ENCODE measurements around the gene ITGA11.
"Not testable (repeated sequence)": the region's sequence is repeated elsewhere in the genome, so short reads cannot be mapped to it uniquely, and the experiment has no call there.

The ITGA11 gene

DNA sequence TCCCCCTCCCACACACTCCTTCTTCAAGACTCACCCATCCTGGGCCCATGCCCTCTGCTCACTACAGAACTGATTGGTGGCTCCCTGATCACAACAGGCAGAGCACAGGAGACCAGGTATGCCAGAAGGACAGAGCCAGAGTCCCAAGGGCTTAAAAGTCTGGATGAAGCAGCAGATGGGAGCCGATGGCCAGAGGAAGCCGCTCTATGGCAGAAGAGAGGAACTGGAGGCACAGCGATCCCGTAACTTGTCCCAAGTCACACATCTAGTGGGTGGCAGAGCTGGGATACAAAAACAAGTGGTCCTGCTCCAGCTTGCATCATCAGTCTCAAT is 20.7 kb downstream of the ITGA11 start:
- DNase-seq (ENCODE audit: low read depth in 2 of 2), result no peak

DNA sequence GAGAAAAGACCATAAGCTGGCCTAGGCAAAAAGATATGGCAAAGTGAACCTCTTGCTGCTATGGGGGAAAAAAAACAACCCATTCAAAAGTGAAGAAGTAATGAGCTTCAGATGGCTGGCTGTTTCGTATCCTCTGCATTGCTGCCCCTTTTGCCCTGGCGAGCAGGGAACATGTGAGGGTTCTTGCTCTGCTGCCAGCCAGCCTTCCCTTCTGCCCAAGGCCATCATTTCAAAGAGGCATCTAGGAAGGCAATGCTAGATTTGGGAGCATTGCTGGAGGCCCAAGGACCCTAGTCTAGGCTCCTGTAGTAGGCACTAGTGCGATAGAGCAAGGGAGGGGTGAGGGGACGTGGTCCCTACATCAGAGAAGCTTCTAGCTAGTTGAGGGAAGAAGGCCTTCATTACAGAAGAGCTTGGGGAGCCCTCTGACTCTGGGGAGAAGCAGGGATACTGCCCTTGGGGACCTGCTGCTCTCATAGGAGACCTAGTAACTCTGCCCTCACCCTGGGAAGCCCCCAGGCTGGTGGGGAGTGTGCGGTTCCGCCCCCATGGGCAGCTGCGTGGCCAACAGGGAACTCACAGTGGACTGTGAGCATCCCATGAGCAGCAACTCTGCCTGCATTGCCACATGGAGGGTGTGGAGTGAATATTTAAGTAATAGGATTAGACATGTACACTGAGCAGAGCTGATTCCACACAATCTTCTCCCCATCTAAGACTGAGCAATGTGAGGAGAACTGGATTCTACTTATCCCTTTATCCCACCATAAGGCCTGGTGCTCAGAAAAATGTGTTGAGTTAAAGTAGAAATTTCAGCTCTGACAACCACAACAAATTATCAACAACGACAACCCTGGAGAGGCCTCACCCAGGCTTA is 21.3 kb downstream of the ITGA11 start:
- no peak for DNase-seq (ENCODE audit: low read depth in 2 of 2)

DNA sequence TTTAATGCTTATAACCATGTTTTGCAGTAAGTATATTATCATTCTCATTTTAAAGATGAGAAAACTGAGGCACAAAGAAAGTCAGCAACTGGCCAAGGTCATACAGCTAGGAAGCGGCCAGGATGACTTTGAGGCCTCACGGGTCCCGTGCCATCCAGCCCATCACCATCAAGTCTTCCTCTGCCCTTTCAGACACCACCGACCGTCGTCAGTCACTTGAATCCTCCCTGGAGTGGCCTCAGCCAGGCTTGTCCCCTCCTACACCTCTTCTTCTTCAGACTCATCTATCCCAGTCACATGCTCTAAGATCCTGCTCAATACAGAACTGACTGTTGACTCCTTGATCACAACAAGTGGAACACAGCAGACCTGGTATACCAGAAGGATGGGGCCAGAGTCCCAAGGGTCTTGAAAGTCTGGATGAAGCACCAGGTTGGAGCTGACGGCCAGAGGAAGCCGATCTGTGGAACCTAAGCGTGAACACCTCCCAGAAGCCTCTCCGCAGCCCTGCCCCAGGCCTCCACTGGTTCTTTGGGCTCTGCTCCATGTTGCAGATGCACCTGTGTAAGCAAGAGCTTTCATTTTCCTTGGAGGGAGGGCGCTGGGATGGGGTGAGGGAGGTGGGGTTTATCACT is 22.1 kb downstream of the ITGA11 start:
- DNase-seq (ENCODE audit: low read depth in 2 of 2), result no peak

DNA sequence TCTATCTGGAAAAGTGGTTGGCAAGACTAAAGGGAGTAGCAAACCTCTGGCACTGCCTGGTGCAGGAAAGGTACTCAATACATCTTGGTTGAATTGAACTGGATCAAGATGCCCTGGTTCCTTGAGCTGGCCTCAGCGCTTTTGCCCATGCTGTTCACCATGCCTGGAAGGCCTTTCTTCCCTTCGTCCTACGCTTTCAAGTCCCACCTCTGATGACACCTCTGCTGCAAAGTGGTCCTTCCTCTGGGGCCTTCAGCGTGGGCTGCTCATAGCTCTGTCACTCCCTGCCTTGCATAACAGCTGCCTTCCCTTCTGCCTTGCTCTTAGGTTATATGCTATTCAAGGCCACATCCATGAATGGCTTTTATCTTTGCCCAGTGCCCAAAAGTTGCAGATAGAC is 23.0 kb downstream of the ITGA11 start:
- no peak for DNase-seq (ENCODE audit: low read depth in 2 of 2)

DNA sequence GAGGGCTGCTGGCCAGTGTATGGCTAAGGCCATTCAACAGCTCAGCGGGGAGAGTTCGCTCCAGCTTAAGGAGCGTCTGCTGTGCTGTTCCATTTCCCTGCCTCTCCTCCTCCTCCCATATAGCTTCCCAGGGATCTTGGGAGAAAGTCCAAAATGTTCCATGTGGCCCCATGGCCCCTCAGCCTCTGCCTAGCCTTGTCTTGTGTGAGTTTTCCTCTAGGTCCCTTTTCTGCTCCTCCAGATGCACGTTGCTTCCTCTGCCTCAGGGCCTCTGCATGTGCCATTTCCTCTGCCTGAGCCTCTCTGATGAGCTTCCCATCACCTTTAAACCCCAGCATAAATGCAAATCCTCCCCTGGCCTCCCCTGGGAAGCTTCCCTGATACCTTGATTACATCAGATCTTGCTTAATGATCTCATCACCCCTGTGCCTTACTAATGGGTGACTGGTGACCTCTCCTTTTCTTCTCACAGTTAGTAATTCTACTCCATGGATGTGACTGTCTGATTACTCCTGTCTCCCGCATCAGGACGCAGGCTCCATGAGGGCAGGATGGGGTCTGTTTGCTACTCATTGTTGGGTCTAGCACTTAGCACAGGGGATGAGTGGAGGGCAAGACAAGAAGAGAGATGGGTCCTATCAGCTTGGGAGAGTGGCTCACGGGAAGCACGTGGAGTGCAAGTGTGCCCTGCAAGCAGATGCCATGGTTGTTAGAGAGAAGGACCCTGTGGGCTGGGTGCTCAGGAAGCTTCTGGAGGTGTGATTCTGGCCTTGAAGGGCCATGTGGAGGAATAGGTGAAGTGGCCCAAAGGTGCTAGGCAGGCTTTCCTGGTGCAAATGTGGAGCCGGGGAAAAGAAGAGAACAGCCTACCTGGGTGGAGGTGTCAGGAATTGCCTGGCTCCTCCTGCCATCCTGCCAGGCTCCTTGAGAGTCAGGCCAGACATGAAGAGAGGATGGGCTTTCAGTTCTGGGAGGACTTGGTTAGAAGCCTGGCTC is 23.8 kb downstream of the ITGA11 start:
- DNase-seq (ENCODE audit: low read depth in 2 of 2), result no peak

DNA sequence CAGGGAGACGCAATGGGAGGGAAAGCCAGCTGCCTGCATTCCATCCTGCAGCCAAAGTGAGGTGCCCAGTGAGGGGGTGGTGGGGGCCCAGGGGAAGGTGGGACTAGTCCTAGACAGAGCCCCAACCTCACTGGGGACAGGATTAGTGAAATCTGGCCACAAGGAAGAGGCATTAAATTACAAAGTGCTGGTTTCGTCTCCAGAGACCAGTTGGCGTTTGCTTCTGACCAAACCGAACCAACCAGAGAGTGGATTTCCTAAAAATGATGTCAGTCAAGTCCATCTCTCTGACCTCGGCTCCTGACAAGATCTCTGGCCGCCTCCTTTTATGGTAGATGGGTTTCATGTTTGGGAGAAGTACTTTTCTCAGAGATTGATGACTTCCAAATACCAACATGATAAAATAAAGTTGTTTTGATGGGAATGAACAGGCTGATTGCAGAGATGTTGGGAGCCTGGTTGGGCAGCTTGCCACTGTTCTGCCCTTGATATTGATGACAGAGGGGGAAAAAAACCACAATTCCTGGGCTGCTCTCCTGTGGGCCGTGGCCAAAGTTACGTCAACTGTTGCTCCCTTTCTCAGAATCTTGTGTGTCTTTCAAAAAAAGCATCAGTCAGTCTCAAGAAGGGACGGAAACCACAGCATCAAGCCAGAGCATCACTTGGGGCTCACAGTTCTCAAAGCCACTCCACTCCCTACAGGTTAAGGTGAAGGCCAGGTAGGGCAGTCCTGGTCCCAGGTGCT is 24.6 kb downstream of the ITGA11 start:
- no peak for DNase-seq (ENCODE audit: low read depth in 2 of 2)

DNA sequence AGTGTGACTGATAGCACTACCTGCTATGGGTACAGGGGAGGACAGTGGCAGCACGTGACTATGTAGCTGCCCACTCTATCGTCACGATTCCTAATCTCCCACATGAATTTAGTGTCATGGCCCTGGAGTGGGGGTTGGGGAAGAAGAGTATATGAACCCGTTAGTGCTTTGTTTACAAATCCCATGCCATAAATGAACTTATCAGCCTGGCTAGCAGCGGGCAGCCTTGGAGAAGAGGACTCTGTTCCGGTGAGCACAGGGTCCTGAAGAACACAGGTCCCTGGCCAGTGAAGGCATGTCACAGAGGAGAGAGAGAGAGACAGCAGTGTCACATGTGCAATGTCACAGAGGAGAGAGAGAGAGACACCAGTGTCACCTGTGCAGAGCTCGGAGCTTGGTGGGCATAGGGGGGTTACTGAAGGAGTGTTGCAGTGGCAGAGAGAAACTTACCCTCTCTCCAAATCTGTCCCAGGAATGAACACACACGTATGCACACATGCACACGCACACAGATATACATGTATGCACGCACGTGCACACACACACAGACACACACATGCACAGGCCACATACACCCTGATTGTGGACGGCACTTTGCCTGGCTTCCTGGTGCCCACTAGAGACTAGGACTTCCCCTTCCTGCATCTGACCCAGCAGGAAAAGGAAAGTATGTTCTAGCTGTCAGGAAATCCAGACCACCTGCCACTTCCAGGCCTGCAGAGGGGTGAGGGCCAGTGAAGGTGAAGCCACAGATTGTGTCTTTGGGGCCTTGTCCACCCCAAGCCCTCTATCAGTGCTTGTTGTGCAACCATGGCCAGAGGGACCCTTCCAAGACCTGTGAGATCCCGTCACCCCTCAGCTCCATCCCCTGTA is 26.3 kb downstream of the ITGA11 start:
- DNase-seq (ENCODE audit: low read depth in 2 of 2), result no peak

DNA sequence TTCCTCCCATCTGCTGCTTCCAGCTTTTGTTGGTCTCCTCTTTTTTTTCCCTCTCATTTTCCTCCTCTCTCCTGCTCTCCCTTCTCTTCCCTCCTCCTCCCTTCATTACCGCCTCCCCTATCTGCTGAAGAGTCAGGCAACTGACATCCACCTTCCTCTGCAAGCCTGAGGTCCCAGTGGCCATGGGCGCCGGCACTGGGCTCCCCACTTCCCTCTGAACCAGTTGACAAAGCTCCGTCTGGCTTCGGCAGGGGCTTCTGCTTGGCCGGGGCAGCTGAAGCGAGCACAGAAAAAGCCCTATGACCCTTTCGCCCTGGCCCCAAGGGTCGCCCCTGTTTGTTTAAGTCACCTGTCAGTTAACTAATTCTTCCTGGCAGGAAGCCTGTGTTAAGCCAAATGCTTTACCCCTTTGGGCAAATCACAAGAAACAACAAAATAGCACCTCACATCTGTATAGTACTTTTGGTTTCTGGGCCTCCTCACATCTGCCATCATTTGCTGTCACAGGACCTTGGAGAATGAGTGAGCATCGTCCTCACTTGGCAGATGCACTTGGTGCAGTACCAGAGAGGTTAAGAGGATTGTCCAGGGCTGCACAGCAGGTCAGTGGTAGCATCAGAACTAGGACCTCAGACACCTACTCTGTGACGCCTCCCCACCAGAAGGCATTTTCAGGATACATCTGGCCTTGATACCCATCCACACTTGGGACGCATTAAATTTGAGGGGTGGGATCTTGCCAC is 27.7 kb downstream of the ITGA11 start:
- DNase-seq (ENCODE audit: low read depth in 2 of 2), result no peak

DNA sequence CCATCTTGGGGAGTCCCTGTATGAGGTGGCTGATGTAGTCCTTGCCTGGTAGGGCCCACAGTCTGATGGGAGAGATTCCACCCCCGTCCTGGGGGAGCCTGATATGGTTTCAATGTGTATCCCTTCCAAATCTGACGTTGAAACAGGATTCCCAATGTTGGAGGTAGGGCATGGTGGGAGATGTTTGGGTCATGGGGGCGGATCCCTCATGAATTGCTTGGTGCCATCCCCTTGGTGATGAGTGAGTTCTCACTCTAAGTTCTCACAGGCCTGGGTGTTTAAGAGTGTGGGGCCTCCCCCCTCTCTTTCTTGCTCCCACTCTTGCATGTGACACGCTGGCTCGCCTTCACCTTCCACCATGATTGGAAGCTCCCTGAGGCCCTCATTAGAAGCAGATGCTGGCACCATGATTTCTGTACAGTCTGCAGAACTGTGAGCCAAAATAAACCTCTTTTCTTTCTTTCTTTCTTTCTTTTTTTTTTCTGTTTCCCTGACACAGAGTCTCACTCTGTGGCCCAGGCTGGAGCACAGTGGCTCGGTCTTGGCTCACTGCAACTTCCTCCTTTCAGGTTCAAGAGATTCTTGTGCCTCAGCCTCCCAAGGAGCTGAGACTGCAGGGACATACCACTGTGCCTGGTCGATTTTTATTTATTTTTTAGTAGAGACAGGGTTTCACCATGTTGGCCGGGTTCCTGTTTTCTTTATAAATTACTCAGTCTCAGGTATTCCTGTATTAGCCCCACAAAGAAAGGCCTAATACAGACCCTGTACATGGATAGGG is 28.6 kb downstream of the ITGA11 start:
- no peak for DNase-seq (ENCODE audit: low read depth in 2 of 2)

DNA sequence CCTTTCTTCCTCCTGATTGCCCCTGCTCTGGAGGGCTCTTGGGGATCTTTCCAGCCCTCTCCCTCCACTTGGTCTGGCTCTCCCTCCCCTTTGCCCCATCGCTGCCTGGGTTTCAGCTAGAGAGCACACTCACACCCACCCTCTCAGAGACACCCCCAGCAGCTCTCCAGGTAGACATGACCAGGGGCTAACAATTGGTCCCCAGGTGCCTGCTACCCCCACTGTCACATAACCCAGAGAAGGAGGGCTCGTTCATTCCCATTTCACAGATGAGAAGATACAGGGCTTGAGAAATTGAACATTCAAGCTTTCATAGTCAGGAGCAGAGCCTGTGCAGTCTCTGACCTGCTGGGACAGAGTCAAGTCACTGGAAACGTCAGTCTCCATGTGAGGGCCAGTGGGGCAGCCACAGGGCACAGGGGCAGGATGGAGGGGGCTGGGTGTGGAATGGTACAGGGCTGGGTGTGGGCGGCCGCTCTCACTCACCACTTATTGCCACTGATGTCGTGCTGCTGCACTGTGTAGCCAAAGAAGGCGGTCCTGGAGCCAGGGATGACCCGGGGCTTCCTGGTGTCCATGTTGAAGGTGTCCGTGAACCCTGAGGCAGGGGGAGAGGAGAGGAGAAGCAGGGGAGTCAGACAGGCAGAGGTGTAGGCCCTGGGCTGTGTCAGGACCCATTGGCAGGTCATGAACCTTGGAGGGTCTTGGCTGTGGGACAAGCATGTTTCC is 29.4 kb downstream of the ITGA11 start:
- no peak for DNase-seq (ENCODE audit: low read depth in 2 of 2)

DNA sequence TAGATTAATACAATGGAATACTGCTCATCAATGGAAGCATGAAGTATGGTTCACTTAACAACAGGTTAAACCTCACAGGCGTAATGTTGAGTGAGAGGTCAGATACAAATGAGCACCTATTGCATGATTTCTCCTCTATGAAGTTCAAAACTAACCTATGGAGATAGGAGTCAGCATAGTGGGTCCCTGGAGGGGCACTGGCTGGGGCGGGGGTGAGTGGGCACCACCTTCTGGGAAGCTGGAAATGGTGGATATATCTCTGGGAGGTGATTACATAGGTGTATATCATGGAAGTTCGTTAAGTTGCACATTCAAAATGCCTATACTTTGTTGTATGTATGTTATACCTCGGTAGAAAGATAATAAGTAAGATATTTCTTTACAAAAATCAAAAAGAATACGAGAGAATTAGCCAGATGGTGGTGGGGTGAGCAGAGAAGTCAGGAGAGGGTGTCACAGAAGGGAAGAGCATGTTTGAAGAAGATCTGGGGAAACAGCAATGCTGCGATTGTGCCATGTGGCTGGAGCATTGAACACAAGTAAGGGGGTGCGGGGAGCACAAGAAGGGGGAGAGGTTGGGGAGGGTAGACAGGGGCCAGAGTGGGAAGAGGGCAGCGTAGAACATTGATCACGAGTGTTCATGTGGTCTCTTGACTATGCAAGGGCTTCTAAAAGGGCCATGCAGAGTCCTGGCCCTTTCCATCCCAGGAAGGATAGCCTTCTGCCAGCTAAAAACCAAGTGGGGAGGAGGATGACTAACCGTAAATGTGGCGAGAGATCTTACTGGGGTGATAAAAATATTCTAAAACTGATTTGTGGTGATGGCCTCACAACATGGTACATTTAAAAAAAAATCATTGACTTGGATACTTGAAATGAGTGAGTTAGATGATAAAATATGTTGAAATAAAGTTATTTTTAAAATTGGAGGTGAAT is 30.2 kb downstream of the ITGA11 start:
- DNase-seq (ENCODE audit: low read depth in 2 of 2), result no peak

DNA sequence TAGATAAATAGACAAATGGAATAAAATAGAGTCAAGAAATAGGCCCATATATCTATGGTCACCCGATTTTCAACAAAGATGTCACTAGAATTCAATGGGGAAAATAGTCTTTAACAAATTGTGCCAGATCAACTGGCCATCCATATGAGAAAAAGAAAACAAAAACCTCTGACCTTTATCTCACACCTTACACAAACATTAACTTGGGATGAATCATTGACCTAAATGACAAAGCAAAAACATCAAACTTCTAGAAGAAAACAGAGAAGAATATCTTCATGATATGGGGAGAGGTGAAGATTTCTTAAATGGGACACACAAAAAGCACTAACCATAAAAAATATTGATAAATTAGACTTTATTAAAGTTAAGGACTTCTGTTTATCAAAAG is 31.9 kb downstream of the ITGA11 start:
- DNase-seq (ENCODE audit: low read depth in 2 of 2), result no peak

DNA sequence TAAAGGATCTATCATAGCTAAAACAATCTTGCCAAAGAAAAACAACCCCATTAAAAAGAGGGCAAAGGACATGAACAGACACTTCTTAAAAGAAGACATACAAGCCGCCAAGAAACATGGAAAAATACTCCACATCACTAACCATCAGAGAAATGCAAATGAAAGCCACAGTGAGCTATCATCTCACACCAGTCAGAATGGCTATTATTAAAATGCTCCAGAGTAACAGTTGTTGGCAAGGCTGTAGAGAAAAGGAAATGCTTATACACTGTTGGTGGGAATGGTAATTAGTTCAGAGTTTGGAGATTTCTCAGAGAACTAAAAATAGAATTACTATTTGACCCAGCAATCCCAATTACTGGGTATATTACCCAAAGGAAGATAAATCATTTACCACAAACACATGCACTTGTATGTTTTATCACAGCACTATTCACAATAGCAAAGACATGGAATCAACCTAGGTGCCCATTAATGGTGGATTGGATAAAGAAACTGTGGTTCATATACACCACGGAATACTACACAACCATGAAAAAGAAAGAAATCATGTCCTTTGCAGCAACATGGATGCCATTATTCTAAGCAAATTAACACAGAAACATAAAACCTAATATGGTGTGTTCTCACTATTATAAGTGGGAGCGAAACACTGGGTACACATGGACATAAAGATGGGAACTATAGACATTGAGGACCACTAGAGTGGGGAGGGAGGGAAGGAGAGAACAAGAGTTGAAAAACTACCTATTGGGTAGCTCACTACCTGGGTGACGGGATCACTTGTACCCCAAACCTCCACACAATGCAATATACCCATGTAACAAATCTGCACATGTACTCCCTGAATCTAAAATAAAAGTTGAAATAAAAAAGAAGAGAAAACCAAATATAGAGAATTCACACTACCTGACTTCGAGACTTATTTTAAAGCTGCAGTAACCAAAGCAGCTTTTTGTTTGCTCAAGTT is 32.6 kb downstream of the ITGA11 start:
- no peak for DNase-seq (ENCODE audit: low read depth in 2 of 2)

DNA sequence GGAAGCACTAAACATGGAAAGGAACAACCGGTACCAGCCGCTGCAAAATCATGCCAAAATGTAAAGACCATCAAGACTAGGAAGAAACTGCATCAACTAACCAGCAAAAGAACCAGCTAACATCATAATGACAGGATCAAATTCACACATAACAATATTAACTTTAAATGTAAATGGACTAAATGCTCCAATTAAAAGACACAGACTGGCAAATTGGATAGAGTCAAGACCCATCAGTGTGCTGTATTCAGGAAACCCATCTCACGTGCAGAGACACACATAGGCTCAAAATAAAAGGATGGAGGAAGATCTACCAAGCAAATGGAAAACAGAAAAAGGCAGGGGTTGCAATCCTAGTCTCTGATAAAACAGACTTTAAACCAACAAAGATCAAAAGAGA is 34.0 kb downstream of the ITGA11 start:
- DNase-seq (ENCODE audit: low read depth in 2 of 2), result not testable (repeated sequence)

DNA sequence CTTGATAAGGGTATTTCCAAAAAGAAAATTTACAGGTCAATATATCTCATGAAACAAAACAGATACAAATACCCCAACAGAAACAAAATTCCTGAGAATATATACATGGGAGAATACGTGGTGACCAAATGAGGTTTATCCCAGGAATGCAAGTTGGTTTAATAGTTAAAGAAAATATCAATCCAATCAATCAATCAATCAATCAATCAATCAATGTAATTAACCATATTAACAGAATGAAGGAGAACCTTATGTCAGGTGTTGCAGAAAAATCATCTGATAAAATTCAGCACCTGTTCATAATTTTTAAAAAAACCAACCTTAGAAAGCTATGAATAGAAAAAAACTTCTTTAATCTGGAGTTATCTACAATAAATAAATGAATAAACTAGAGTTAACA is 35.9 kb downstream of the ITGA11 start:
- DNase-seq (ENCODE audit: low read depth in 2 of 2), result no peak

DNA sequence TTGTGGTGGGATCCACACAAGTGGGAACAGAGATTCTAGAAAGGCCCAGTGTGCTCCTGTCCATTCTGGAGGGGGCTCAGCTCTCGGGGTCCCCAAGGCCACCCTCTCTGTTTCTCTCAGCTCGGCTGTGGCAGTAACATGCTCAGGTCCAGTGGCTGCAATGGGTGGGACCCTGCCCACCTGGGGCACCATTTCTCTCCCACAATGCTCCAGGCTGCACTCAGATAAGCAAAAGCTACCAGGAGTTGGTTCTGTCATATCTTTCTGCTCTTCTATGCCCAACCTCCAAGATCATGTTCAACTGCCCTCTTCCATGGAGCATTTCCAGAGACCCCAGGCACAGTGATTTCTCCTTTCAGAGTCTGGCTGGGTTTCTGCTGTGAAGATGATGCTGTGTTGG is 40.8 kb downstream of the ITGA11 start:
- no peak for DNase-seq (ENCODE audit: low read depth in 2 of 2)

Measured in stimulated activated CD8-positive, alpha-beta memory T cell treated with anti-CD3 and anti-CD28 coated beads, Interleukin-7, amount 100 ng/mL, for 4 hours (primary cell).